Ishikawa (cell line): Measurements from ENCODE around the gene XXYLT1.

Experiments
- CEBPB ChIP-seq: IDR thresholded peaks from 2 replicates; pipeline ENCODE4 v1.6.1; 2012
- EGR1 ChIP-seq: IDR thresholded peaks from 2 replicates; pipeline ENCODE4 v1.6.1; 2012
- NFIC ChIP-seq: IDR thresholded peaks from 2 replicates; pipeline ENCODE4 v1.6.1; 2012
- REST ChIP-seq: IDR thresholded peaks from 2 replicates; pipeline ENCODE4 v1.6.1; 2012; ENCODE audit warnings: low read depth, mild to moderate bottlenecking
- TAF1 ChIP-seq: IDR thresholded peaks from 2 replicates; pipeline ENCODE4 v1.6.1; 2012; ENCODE audit warnings: low read depth, mild to moderate bottlenecking
- TCF12 ChIP-seq: IDR thresholded peaks from 2 replicates; pipeline ENCODE4 v1.6.1; 2012; ENCODE audit warnings: low read depth
- TEAD4 ChIP-seq: IDR thresholded peaks from 2 replicates; pipeline ENCODE4 v1.6.1; 2012
- USF1 ChIP-seq: IDR thresholded peaks from 2 replicates; pipeline ENCODE4 v1.6.1; 2012
- YY1 ChIP-seq: IDR thresholded peaks from 2 replicates; pipeline ENCODE4 v1.6.1; 2012; ENCODE audit warnings: low read depth
- ZBTB7A ChIP-seq: IDR thresholded peaks from 2 replicates; pipeline ENCODE4 v1.6.1; 2012; ENCODE audit warnings: low read depth

- TF ChIP-seq CEBPB (no peak), USF1 (no peak), REST (no peak), TAF1 (no peak), ZBTB7A (no peak), TCF12 (no peak), YY1 (no peak), TEAD4 (no peak), EGR1 (no peak), NFIC (no peak)
These were observed 185.4 kb downstream of the XXYLT1 start for GRCh38 chr3:195085356-195086130.
